ENCODE results near the gene SLC9C2. TPM values are rescaled to one million over a fixed set of nuclear protein-coding genes. Genes with fewer than 3 reads are reported as not detected.
"Not testable (repeated sequence)": the region's sequence is repeated elsewhere in the genome, so short reads cannot be mapped to it uniquely, and the experiment has no call there.

The SLC9C2 gene
- total RNA-seq, 1 experiment from 2014 or later, result not detected

DNA sequence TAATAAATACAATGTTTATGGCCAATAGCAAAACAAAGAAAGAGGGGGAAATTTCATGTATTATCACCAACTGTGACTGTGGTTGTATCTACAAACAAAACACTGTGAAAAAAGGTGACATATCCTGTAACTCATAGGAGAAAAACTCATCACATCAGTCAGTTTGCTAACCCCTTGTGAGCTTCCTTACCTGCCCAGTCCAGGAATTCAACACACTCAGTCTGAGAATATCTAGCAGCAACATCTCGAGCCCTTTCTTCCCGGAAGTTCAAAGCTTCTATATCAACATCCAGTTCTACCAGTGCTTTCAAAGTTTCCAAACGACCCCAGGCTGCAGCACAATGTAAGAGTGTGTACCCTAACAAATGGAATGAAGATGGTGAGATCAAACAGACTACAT, 43.8 kb upstream of the SLC9C2 start:
- Histone ChIP-seq H3K18ac (ENCODE audit: insufficient read length, low read depth, low read length) (no peak overlapping the region), H2AFZ (ENCODE audit: low read length) (no peak overlapping the region), H4K20me1 (ENCODE audit: control insufficient read depth, insufficient read depth, insufficient read length) (no peaks in the 10 kb centered on the region), H3K27ac (ENCODE audit: insufficient read length, low read depth, low read length) (no peak overlapping the region), H3K4ac (ENCODE audit: low read depth, low read length) (no peak overlapping the region), H2BK5ac (ENCODE audit: insufficient read length, low read length) (no peak overlapping the region), H3K23ac (ENCODE audit: insufficient read length, low read depth, low read length) (no peak overlapping the region), H3K4me1 (ENCODE audit: insufficient read depth, low read length) (no peaks in the 10 kb centered on the region), H2BK20ac (ENCODE audit: low read depth, low read length, poor library complexity, severe bottlenecking) (no peak overlapping the region), H3K9ac (ENCODE audit: extremely low read depth, insufficient read length, low read length) (no peak overlapping the region), H3K27me3 (ENCODE audit: insufficient read depth, low read length) (no peaks in the 10 kb centered on the region), H3K23me2 (ENCODE audit: insufficient read length, low read depth, low read length, poor library complexity, severe bottlenecking) (no peaks in the 10 kb centered on the region), H2BK120ac (ENCODE audit: low read depth, low read length, poor library complexity, severe bottlenecking) (no peak overlapping the region), H4K8ac (replicated peaks; ENCODE audit: insufficient read length, low read depth, low read length) (no peak overlapping the region), H2AK5ac (ENCODE audit: insufficient read length, low read length) (no peak overlapping the region), H2BK12ac (ENCODE audit: insufficient read length, low read depth, low read length) (no peak overlapping the region), H3K56ac (ENCODE audit: insufficient read length, low read depth, low read length) (no peak overlapping the region), H3K9me3 (ENCODE audit: control insufficient read depth, low read depth, low read length) (no peaks in the 10 kb centered on the region), H4K91ac (ENCODE audit: insufficient read length, low read depth, low read length) (no peak overlapping the region), H2BK15ac (ENCODE audit: low read depth, low read length) (no peak overlapping the region), H3T11ph (ENCODE audit: low read length) (no peak overlapping the region), H3K14ac (ENCODE audit: insufficient read depth, low read length) (no peak overlapping the region), H4K5ac (ENCODE audit: insufficient read length, low read depth, low read length) (no peak overlapping the region), H3K4me2 (ENCODE audit: insufficient read depth, insufficient read length, low read length) (no peak overlapping the region), H3K79me2 (ENCODE audit: insufficient read depth, low read length) (no peaks in the 10 kb centered on the region), H3K79me1 (ENCODE audit: insufficient read depth, low read depth, low read length, poor library complexity, severe bottlenecking) (no peaks in the 10 kb centered on the region)
- Mint-ChIP-seq H3K4me1 (peaks cover 0 to 4% of the 10 kb centered on the region in 2 experiments; a peak in 1 of 4 replicates), H3K4me3 (no peak overlapping the region), H3K27me3 (ENCODE audit: low read depth) (peaks cover under 1% of the 10 kb centered on the region; the same call in 1 of the 2 replicates), H3K27ac (no peak overlapping the region), H3K36me3 (ENCODE audit: insufficient read depth in 1 of 3, low read depth in 3 of 3) (peaks cover 0 to 15% (median 10%) of the 10 kb centered on the region in 3 experiments; a peak in 4 of 7 replicates), H3K9me3 (peaks cover 1 to 3% of the 10 kb centered on the region in 2 experiments; a peak in 3 of 5 replicates)
- WGBS (ENCODE audit: extremely low coverage, insufficient read length, low lambda C conversion rate), result no CpG with 5 or more reads among the region's 3 CpGs
- no peak for DNase-seq
- TF ChIP-seq, protein P1, sequence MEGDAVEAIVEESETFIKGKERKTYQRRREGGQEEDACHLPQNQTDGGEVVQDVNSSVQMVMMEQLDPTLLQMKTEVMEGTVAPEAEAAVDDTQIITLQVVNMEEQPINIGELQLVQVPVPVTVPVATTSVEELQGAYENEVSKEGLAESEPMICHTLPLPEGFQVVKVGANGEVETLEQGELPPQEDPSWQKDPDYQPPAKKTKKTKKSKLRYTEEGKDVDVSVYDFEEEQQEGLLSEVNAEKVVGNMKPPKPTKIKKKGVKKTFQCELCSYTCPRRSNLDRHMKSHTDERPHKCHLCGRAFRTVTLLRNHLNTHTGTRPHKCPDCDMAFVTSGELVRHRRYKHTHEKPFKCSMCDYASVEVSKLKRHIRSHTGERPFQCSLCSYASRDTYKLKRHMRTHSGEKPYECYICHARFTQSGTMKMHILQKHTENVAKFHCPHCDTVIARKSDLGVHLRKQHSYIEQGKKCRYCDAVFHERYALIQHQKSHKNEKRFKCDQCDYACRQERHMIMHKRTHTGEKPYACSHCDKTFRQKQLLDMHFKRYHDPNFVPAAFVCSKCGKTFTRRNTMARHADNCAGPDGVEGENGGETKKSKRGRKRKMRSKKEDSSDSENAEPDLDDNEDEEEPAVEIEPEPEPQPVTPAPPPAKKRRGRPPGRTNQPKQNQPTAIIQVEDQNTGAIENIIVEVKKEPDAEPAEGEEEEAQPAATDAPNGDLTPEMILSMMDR (conservative IDR thresholded peaks at IDR 0.05), result no peak

DNA sequence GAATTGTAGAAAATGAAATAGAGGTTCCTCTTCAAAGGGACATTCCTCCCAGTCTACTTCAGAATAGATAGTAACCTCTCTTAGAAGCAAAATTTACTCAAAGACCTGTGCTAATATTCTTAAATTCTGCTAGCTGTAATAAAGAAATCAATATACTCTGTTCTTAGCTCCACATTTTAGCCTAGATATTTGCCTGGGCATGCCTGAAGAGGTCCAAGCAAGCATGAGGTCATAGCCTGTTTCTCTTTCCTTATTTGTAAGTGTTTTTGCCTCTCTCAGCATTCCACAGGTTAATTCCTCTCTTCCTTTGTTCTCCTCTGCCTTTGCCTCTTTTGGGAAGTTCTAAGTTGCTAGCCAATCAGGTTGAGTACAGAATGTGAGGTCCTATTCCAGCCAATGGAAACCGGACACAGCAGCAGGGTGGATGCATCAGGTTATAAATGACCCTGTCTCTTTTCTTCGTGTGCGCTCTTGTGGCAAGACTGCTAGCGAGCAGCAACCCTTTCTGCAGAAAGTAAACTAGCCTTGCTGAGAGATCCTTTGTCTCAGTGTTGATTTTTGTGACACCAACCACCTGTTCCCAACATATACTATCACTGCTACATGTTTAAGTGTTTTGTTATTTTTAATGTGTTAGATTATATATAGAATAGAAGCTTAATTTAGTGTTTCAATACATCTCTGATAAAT, 39.7 kb upstream of the SLC9C2 start:
- not testable (repeated sequence) for H2AK5ac ChIP-seq (ENCODE audit: insufficient read length, low read length); H2BK5ac ChIP-seq (ENCODE audit: insufficient read length, low read length); H2BK15ac ChIP-seq (ENCODE audit: low read depth, low read length); H2BK20ac ChIP-seq (ENCODE audit: low read depth, low read length, poor library complexity, severe bottlenecking); H3K4me1 Mint-ChIP-seq; H4K91ac ChIP-seq (ENCODE audit: insufficient read length, low read depth, low read length); H2BK120ac ChIP-seq (ENCODE audit: low read depth, low read length, poor library complexity, severe bottlenecking); H3K27me3 ChIP-seq (ENCODE audit: insufficient read depth, low read length); H3K79me2 ChIP-seq (ENCODE audit: insufficient read depth, low read length); H3K4me2 ChIP-seq (ENCODE audit: insufficient read depth, insufficient read length, low read length); H3K9me3 Mint-ChIP-seq; H2BK12ac ChIP-seq (ENCODE audit: insufficient read length, low read depth, low read length); H3K56ac ChIP-seq (ENCODE audit: insufficient read length, low read depth, low read length); H3K4me1 ChIP-seq (ENCODE audit: insufficient read depth, low read length); H4K20me1 ChIP-seq (ENCODE audit: control insufficient read depth, insufficient read depth, insufficient read length); H4K8ac ChIP-seq (replicated peaks; ENCODE audit: insufficient read length, low read depth, low read length); H3K4me3 Mint-ChIP-seq; H3K18ac ChIP-seq (ENCODE audit: insufficient read length, low read depth, low read length); H3K9me3 ChIP-seq (ENCODE audit: control insufficient read depth, low read depth, low read length); H3K79me1 ChIP-seq (ENCODE audit: insufficient read depth, low read depth, low read length, poor library complexity, severe bottlenecking); H3K23ac ChIP-seq (ENCODE audit: insufficient read length, low read depth, low read length); H3K4ac ChIP-seq (ENCODE audit: low read depth, low read length); H3K14ac ChIP-seq (ENCODE audit: insufficient read depth, low read length); H2AFZ ChIP-seq (ENCODE audit: low read length); H3K27me3 Mint-ChIP-seq (ENCODE audit: low read depth); H3T11ph ChIP-seq (ENCODE audit: low read length); H3K9ac ChIP-seq (ENCODE audit: extremely low read depth, insufficient read length, low read length); H3K23me2 ChIP-seq (ENCODE audit: insufficient read length, low read depth, low read length, poor library complexity, severe bottlenecking); H4K5ac ChIP-seq (ENCODE audit: insufficient read length, low read depth, low read length); H3K27ac ChIP-seq (ENCODE audit: insufficient read length, low read depth, low read length)
- WGBS (ENCODE audit: extremely low coverage, insufficient read length, low lambda C conversion rate), result no CpG with 5 or more reads among the region's 4 CpGs
- H3K36me3 Mint-ChIP-seq (ENCODE audit: insufficient read depth in 1 of 3, low read depth in 3 of 3), result peaks cover 4 to 23% (median 22%) of the 10 kb centered on the region in 3 experiments; a peak in 5 of 7 replicates
- peak; percentile 28 for DNase-seq
- peak overlapping the region in 2 of 3 experiments; percentile 77 to 86; a peak in 3 of 7 replicates for H3K27ac Mint-ChIP-seq
